Measurements from ENCODE around the gene CEP85. TPM values are rescaled to one million over a fixed set of nuclear protein-coding genes. Genes with fewer than 3 reads are reported as not detected.
"Not testable (repeated sequence)": the region's sequence is repeated elsewhere in the genome, so short reads cannot be mapped to it uniquely, and the experiment has no call there.

CEP85 gene
- total RNA-seq, 4 donors from 2014 or later: 1.3 to 6.8 (median 4.7) TPM

DNA sequence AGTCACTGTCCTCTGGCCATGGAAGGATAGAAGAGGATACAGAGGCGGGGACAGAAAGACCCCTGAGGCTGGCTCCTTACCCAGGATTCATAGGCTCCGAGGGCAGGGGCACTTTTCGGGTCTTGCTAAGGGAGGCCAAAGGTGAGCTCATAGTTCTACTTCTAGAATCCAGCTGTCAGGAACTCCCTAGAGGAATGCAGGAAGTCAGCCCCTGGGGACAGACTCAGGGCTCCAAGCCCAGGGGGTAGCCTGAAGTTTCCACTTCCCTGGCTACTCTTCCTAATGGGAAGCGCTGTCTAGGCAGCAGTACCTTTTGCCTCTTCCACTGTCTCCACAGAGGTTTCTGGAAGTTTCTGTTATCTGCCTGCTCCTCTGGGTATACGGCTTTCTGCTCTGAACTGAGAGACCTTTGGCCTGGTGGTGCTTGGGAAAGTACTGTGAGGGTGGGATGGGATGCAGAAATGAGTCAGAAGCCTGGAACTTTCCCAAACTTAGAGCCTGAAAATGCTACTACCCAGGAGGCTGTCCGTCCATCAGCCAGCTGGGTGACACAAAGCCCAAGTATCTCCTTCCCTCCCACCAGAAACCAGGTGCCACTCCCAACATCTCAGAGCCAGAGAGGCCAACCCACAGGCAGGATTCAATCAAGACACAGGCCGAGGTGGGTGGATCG is 68.9 kb downstream of the CEP85 start:
- peak; percentile 14 for ATAC-seq
- Histone ChIP-seq H3K27ac (peak overlapping the region in 1 of 4 donors; percentile 12), H3K4me3 (no peak overlapping the region), H3K27me3 (no peaks in the 10 kb centered on the region), H3K4me1 (peaks cover 0 to 18% (median 6%) of the 10 kb centered on the region in 3 donors), H3K9me3 (no peaks in the 10 kb centered on the region), H3K36me3 (peaks cover 0 to 8% of the 10 kb centered on the region in 2 donors)
- TF ChIP-seq POLR2AphosphoS5 (IDR thresholded peaks at IDR 0.05): no peak
- TF ChIP-seq EP300 (IDR thresholded peaks at IDR 0.05): no peak
- TF ChIP-seq, protein P1, sequence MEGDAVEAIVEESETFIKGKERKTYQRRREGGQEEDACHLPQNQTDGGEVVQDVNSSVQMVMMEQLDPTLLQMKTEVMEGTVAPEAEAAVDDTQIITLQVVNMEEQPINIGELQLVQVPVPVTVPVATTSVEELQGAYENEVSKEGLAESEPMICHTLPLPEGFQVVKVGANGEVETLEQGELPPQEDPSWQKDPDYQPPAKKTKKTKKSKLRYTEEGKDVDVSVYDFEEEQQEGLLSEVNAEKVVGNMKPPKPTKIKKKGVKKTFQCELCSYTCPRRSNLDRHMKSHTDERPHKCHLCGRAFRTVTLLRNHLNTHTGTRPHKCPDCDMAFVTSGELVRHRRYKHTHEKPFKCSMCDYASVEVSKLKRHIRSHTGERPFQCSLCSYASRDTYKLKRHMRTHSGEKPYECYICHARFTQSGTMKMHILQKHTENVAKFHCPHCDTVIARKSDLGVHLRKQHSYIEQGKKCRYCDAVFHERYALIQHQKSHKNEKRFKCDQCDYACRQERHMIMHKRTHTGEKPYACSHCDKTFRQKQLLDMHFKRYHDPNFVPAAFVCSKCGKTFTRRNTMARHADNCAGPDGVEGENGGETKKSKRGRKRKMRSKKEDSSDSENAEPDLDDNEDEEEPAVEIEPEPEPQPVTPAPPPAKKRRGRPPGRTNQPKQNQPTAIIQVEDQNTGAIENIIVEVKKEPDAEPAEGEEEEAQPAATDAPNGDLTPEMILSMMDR (IDR thresholded peaks at IDR 0.05): no peak
- no peak for TF ChIP-seq POLR2A (IDR thresholded peaks at IDR 0.05)
- 70% methylated on average over 5 of the region's 8 CpGs; no CpG with 5 or more reads in 1 of the 2 donors for WGBS, 2 donors (ENCODE audit: low coverage in 1 of 2)

DNA sequence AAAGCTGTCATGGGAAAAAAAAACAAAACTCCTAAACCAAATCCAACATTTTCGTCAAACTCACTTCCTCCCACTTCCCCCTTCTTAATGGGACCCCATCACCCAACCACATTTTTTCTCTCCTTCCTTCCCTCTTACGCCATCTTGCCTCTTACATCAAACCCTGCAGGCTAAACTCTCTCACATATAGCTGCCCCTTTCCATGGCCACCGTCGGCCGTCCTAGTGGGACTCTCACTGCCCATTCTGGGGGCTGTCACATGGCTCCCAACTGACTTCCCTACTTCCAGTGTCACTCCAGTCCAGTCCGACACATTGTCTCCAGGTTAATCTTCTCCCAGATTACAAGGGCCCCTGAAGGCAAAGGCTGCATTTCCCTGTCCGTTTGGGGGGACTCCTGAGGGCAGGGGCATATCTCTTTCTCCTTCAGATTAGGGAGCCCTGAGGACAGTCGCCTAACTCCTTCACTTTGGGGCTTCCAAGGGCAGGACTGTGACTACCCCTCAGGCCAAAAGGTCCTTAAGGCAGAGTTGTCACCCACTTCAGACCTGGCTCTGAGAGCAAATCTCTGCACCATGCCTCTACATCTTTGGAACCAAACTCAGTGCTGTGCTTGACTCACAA is 71.8 kb downstream of the CEP85 start:
- Histone ChIP-seq H3K4me3 (peak overlapping the region; percentile 58 to 73), H3K36me3 (peaks cover 0 to 3% of the 10 kb centered on the region in 2 donors), H3K27me3 (no peaks in the 10 kb centered on the region), H3K27ac (peak overlapping the region in 3 of 4 donors; percentile 52 to 72 (median 65)), H3K9me3 (no peaks in the 10 kb centered on the region), H3K4me1 (peaks cover 0 to 18% (median 6%) of the 10 kb centered on the region in 3 donors)
- ATAC-seq: no peak
- 37 to 61% methylated on average over 2 to 6 of the region's 8 CpGs for WGBS, 2 donors (ENCODE audit: low coverage in 1 of 2)
- TF ChIP-seq, protein P1 (IDR thresholded peaks at IDR 0.05): no peak
- TF ChIP-seq POLR2A (IDR thresholded peaks at IDR 0.05) (no peak), EP300 (IDR thresholded peaks at IDR 0.05) (no peak), POLR2AphosphoS5 (IDR thresholded peaks at IDR 0.05) (no peak)

DNA sequence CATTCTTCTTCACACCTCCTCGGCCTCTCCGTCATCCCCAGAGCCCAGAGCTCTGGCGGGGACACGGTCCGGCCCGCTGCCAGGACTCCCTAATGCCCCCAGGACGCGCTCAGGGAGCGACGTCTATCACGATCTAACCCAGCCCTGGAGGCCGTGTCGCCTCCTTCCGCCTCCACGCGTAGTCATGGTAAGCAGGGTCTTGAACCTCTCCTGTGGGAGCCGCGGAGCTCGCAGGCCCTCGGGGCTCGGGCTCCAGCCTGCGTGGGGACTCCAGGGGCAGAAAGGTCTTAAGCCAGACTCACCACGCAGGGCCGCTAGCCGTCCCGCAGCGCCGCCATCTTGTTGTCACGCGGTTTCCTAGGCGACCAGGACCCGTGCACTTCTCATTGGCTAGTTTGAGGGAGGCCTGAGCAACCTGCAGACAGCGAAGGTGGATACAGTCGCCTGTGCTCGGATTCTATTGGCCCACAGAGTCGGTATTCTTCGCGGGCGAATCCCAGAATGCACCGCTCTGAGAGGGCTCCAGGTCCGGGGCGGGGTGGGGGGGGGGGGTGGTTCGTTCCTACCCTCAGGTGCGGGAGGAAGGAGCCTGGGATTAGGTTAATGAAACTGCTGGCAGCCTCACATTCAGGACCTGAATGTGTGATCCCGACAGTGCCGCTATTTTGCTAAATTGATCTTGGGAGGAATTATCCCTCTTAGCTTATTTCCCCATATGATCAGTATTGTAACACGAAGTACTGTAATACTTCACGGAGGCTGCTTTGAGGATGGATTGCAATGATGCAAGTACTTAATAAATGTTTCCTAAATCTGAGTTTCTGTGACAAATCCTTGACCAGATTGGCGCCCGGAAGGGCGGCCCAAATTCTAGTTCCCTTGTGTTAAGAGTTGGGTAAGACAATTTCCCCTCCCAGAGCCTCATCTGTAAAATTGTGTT is 72.6 kb downstream of the CEP85 start, which contains the start of gene UBXN11:
UBXN11 (minus strand) TSS at position 347 of the 940 bp plus-strand sequence. CDS start 3,753 bp downstream, outside the sequence.
- Histone ChIP-seq H3K9me3 (no peaks in the 10 kb centered on the region), H3K4me1 (peaks cover 0 to 18% (median 6%) of the 10 kb centered on the region in 3 donors), H3K36me3 (no peaks in the 10 kb centered on the region), H3K4me3 (peak within 1 kb of the TSS; percentile 58 to 73), H3K27ac (peak within 1 kb of the TSS; percentile 1 to 72 (median 58)), H3K27me3 (peaks cover 2% of the 10 kb centered on the region)
- TF ChIP-seq, protein P1 (IDR thresholded peaks at IDR 0.05): peak in 1 of 4 experiments; percentile 16
- TF ChIP-seq EP300 (IDR thresholded peaks at IDR 0.05) (no peak), POLR2A (IDR thresholded peaks at IDR 0.05) (peak in 1 of 2 donors; percentile 11)
- WGBS, 2 donors (ENCODE audit: low coverage in 1 of 2): 14 to 16% methylated on average over 5 to 7 of the region's 51 CpGs
- ATAC-seq: peak; percentile 96

DNA sequence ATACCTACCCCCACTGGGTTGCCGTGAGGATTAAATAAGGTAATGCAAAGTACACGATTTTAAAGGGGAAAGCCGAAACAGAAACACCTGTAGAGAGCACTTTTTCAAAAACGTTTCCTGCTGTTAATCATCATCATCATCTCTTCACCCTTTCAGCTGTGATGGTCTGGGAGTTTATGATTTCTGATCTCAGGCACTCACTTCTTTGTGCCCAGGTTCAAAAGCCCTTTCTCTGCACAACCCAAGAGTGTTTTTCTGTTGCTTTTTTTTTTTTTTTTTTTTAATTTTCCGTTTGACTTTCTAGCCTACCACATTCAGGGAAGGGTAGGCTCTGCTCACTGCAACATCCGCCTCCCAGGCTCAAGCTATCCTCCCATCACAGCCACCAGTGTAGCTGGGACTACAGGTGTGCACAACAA is 73.4 kb downstream of the CEP85 start:
- H3K4me1 ChIP-seq: peaks cover 0 to 18% (median 6%) of the 10 kb centered on the region in 3 donors
- no peak for ATAC-seq
- whole genome bisulfite sequencing, 2 donors (ENCODE audit: low coverage in 1 of 2): 40 to 47% methylated on average over 4 to 5 of the region's 6 CpGs
- TF ChIP-seq, protein P1 (IDR thresholded peaks at IDR 0.05): no peak
- TF ChIP-seq EP300 (IDR thresholded peaks at IDR 0.05): no peak
- TF ChIP-seq POLR2A (IDR thresholded peaks at IDR 0.05): no peak
- TF ChIP-seq POLR2AphosphoS5 (IDR thresholded peaks at IDR 0.05): no peak
- peak overlapping the region in 2 of 4 donors; percentile 52 to 65 for H3K27ac ChIP-seq
- H3K9me3 ChIP-seq: no peaks in the 10 kb centered on the region
- H3K4me3 ChIP-seq: no peak overlapping the region
- H3K27me3 ChIP-seq: peaks cover 3% of the 10 kb centered on the region
- no peaks in the 10 kb centered on the region for H3K36me3 ChIP-seq

DNA sequence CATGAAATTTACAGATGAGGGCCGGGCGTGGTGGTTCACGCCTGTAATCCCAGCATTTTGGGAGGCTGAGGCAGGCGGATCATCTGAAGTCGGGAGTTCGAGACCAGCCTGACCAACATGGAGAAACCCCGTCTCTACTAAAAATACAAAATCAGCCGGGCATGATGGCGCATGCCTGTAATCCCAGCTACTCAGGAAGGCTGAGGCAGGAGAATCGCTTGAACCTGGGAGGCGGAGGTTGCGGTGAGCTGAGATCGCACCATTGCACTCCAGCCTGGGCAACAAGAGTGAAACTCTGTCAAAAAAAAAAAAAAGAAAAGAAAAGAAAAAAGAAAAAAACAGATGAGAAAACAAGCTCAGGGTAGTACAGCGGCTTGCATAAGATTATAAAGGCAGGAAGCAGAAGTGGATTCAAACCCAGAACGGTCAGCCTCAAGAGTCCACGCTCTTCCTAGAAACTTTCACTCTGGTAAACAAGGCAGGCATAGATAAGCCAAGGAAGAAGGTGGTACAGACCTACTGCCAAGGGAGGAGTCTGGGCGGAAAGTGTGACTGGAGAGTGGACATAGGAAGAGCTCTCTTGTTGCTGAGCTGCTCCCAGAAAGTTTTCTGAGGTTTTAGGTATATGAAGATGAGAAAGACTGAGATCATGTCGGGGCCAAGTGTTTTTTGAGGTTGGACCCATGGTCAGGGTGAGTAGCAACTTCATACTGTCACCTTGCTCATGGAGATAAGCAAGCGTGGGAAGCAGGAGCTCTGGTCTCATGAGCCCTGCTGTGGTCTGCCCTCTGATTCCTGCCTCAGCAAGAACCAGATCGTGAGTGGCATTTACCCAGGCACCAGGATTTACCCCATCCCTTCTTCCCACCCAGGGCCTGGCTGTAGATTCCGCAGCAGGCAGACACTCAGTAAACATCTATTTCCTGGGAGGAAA is 74.2 kb downstream of the CEP85 start:
- 60 to 76% methylated on average over 6 to 7 of the region's 21 CpGs for WGBS, 2 donors (ENCODE audit: low coverage in 1 of 2)
- not testable (repeated sequence) for H3K36me3 ChIP-seq, H3K4me3 ChIP-seq, H3K9me3 ChIP-seq, H3K27me3 ChIP-seq, ATAC-seq, H3K27ac ChIP-seq
- H3K4me1 ChIP-seq: peaks cover 0 to 18% (median 6%) of the 10 kb centered on the region in 3 donors

Data from gastroesophageal sphincter (tissue), 4 donors.